GM18858 (cell line): ENCODE data around the gene OPCML.

ENCODE experiments used
- ATAC-seq: cut with Tn5 transposase; IDR thresholded peaks from one replicate; pipeline ENCODE4 v1.9.1; 2021; ENCODE audit not compliant: unreplicated experiment

Gene OPCML

DNA sequence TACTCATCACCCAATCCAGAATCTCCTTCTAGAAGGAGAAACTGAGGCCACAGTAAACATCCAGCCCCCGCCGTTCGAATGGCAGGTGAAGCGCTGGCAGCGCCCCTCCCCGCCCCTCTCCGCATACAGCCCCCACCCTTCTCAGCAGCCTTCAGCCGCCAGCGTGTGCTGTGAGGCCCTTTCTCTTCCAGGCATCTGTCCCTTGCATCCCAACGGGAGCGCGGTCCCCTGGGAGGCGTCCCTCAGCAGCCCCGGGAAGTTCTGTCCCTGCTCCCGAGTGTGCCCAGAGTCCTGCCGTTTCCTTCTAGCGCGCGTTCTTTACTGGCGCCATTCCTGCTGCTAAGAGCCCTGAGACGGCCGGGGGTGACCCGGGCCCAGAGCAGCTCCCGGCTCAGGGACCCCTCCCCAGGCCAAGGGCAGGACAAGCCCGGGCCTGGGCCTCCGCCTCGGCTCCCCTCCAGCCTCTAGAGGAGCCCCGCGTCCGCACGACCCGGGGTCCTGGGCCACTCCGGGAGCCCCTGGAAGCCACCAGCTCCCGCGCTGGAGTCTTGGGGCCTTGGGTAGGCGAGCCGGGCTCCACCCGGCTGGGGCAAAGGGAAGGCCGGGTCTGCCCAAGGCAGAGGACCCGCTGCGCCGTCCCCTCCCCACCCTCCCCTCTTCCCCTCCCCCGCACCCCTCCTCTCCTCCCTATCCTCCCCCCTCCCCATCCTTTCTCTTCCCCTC lies 450.4 kb downstream of the OPCML start:
- no peak for ATAC-seq

DNA sequence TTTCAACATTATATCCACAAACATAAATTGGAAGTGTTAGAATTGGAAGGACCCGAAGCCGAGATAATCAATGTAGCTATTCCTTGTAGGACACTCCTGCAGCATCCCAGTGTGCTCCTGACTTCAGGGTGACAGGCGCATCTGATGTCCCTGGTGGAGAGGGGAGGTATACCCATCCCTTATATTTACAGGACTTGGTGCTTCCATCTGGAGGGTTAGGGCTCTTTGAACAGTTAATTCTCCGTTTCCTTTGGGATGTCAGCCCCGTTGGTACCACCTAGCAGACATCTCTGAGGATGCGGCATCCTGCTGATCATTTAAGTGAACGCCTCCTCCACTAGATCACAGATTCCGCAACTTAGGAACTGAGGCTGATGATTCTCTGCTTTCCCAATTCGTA lies 451.3 kb downstream of the OPCML start:
- no peak for ATAC-seq

DNA sequence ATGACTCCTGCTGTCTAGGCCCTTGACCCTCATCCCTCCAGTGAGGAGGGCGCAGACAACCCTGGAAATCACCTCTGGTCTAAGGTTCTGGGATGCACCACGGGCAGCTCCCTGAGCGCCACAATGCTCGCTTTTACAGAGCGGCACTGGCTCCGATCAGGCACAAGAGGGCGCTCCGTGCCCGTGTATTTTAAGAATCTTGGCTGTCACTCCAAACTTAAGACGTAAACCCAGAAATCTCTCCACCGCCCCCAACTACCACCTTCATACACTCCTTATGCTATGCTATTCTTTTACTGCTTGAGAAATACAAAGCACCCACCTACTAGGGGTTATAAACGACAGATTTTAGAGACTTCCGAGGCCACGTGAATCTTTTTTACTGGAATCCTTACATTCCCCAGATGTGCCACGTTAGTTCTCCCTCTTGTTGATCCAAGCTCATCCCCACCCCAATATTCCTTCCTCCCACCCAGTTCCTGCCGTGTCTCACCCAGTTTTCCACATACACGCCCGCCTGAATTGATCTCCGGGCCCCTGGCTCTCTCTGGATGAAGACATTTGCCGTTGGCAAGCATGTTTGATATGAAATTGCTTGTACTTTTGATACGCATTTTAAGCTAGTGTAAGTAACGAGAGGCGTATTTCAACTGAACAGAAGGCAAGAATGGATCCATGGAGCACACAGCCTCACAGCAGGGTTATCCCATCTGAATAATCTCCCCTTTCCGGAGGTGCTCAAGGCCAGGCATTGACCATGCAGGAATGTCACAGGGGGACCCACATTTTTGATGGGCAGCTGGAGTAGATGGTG lies 453.5 kb downstream of the OPCML start:
- ATAC-seq: no peak

DNA sequence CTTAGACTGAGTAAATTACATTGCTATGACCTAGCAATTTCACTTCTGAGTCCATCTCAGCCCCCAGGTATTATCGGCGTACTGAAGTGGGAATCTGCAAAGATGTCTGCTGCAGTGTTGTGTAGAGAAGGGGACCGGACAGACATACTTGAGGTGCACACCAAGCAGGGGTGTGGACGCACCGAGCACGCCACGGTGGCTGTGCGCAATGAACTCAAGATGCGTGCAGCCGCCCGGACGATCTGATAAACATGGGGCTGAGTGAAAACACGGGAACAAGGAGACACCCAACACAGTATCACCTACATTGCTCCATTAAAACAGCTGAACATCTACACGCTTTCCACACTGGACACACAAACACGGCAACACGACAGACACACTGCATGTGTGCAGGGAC lies 454.3 kb downstream of the OPCML start:
- no peak for ATAC-seq

DNA sequence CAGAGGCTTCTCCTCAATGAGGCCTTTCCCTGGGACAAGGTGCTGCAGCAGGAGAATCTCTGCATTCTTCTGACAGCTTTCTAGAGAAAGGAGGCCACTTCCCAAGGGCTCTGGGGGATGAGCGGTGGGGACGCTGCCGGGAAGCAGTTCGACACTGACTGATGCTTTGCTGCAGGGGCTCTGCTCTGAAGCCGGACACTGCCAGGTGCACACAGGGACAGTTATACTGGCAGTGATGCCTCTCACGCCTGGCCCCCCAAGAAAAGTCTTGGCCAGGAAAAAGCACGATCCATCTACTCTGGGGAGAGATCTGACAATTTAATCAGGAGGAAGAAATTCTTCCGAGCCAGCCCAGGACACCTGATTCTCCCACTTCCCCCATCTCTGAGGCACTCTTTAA lies 456.9 kb downstream of the OPCML start:
- no peak for ATAC-seq

DNA sequence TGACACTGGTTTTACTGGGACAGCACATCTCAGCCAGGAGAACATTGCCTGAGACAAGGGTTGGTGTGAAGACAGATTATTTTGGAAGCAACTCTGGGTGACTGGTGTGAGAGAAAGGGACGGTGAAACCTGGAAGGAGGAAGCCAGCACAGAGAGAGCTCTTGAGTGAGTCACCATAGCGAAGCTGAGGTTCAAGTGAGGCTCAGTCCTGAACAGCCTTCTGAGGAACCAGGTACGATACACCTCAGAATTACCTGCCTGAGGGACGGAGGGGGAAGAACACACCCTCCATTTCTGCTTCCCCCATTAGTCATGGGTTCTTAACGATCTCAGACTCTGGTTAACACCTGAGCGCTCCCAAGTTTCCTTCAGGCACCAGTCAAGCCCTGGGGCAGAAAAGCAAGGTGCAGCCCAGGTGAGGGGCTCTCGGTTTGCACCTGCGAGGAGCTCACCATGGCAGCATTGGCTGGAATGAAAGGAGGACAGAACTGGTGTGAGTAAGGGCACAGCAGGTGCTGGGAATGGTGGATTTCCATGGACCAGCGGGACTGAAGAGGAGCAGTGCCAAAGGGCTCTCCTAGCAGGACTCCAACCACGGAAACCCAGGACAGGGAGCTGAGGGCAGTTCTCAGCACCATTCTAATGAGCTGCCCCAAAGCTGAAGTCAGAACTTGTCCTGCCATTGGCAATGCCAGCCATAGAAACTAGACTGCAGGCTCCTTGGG lies 459.3 kb downstream of the OPCML start:
- no peak for ATAC-seq

DNA sequence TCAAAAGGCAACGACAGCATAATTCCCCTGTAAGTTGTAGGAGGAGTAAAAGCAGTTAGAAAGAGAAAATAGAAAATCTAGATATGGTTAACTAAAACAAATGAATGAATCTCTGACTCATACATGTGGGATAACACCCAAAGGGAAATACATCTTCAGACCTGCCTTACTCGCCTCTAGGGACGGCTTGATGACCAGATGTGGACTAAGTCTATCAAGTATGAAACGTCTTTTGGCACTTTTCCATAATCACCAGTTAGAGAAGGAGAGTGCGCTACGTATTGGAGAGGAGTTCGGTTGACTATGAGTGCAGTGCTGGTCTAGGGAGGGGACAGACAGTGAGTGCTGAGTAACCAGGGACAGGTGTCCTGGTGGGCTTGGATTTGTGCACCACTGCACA lies 459.9 kb downstream of the OPCML start:
- no peak for ATAC-seq

DNA sequence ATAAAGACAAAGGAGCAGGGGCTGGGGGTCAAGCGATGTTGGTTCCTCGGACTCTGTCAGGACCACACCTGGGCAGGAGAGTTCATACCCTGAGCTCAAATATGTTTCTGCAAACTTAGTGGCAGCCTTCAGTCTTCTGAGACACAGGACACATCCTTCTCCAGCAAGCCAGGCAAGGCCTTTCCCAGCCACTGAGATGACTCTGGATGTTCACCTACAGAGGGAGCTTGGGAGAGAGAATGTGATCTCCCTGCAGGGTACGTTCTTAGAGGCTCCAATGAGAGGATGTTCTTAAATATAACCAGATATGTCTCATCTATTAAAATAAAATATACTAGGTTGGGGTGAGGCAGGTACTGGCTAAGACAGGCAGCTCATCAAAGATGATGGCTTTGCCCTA lies 461.5 kb downstream of the OPCML start:
- no peak for ATAC-seq

DNA sequence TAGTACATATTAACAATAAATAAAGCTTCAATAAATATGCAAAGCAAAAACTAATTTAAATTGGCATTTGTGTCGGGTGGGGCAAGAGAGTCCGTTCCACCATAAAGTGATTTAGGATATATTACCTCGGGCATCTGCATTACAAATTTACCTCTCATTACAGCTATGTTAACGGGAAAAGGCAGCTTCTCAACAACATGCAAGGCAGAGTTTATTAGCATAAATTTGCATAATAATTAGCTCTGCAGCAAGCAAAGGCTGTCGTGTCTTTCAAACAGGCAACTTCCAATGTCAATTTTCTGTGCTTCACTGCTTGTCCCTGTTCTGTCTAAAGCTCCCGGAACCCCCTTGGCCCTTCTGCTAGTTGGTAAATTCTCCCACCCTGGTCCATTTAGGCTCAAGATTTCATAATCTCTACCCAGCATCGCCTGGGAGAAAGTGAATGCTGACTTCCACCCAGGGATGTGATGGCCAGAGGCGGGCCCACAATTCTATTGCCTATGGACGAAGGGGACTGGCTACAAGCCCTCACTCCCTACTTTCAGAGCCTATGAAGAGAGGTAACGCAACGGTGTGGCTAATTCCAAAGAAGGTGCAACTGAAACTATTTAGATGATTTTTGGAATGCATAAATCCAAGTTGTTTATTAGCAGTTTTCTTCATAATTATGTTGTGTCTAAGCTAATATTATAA lies 462.1 kb downstream of the OPCML start:
- no peak for ATAC-seq

DNA sequence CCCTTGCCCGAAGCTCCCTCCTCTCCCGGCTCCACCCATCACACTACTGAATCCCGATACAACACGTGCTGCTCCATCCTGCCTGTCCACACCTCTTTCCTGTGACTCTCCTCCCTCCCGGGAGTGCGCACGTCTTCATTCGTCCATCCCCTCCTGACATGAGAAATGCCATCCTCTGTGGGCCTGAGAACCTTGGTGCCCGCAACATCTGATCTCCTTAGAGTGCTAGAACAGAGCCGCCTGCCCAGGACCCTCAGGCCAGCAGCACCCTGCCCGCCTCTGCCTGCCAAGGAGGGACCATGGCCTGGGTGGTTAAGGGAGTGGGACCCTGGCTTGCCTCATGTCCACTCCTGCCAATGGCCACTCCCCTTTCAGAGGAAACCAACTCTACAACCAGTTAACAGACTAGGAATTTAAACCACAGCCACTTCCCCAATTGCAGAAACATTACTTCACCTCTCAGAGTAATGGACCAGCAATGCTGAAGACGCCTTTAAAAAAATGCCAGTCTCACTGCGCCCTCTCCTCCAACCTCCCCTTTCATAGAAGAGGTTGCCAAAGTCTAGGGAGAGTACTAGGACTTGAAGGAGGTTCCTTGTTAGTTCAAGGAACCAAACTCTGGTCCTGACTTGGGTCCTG lies 466.3 kb downstream of the OPCML start:
- no peak for ATAC-seq

DNA sequence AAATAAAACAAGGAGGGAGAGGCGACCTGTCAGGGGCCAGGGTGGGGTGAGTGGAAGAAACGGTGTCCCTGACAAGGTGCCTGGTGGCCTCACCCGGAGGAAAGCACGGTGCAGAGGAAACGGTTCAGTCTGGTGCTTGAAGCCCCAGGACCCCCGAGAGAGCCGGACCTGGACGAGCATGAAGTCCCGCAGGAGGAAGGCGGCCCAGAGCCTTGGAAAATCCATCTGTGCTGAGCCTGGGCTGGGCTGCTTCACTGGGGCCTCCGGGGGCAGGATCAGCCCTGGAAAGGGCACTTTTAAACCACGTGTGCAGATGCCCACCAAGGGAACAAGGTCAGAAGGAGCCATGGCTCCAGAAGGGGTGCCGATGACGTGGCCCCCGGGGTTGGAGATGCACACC lies 467.3 kb downstream of the OPCML start:
- no peak for ATAC-seq

DNA sequence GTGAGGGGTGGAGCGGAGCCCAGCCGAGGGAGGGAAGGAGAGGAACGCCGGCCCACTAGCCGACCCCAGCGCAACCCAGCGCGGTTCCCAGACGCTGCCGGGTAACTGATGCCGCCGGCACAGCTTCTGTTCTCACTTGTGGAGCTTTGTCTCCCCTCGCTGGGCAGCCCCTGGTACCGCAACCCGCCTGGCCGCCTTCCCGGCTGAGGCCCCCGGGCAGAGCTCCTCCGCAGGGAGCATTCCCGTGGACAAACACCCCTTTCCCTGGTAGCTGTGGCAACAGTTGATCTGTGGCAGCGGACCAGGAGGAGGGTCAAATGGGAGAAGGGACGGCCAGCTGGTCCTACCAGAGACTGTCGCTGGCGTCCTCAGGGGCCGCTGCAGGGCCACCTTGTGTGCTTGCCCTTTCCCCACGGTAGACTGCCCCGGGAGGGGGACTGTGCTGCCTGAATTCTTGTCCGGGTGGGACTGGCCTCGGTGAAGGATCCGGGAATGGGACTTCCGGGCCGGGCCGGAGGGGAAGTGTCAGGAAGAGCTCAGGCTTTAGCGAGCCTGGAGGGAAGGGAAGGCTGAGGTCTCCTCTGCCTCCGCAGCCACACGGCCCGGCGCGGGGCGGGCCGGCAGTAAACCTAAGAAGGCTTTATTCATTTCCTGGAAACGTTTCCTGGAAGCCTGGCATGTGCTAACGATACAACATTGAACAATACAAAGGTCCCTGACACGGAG lies 468.0 kb downstream of the OPCML start:
- ATAC-seq: no peak

DNA sequence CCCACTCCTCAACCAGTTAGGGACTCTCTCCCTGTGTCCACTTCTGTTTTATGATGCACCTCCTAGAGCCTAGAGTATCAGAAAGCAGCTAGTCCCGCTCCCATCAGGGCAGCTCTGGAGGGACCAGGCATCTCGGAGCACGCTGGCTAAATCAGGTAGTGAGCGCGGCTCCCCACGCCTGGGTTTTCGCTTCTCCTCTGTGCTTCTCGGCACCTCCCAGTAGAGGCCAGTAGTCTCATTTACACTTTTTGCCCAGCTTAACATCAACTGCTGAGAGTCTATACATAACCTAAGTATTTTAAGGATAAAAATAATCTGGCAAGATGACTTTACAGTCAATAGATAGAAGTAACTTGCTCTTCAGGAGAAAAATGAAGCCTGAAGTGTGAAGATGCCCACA lies 473.8 kb downstream of the OPCML start:
- ATAC-seq: no peak

DNA sequence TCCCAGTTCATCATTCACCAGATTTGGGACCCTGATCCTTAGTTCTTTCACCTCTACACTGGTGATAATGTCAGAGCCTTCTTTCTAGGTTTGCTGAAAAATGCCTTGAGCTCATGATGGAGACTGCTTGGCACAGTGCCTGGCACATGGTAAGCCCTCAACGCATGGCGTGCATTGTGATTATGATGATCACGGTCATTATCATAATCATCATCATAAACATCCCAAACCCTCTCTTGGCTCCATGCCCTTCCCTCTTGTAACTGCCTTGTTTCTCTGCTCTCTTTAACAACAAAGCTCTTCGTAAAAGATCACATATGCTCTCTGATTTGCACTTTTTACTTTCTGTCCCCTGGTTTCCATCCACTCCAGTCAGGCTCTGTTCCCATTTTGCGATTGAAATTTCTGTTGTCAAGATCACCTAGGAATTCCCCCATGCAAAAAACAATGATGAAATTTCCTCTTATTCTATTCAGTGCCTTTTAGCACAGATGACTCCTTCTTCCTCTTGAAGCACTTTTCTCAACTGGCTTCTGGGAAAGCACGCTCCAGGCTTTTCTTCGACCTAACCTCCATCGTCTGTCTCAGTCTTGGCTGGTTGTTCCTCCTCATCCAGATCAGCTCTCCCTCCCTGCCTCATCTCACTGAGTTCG lies 479.1 kb downstream of the OPCML start:
- ATAC-seq: no peak

DNA sequence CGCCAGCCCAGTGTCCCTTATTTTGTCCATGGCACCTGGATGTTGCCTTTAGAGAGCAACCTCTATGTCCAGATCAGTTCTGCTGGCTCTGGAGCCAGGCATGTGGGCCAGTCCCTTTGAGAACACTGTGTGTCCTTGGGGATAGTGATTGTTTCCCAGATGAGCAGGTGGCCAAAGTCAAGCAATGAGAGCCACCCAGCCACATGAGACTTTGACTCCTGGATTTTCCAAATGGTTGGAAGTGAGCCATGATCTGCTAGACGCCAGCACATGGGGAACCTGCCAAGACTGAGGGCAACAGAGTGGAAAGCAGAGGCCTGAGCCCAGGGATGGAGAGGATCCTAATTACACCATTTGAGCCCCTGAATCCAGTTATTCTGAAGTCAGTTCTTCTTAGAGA lies 479.8 kb downstream of the OPCML start:
- no peak for ATAC-seq

DNA sequence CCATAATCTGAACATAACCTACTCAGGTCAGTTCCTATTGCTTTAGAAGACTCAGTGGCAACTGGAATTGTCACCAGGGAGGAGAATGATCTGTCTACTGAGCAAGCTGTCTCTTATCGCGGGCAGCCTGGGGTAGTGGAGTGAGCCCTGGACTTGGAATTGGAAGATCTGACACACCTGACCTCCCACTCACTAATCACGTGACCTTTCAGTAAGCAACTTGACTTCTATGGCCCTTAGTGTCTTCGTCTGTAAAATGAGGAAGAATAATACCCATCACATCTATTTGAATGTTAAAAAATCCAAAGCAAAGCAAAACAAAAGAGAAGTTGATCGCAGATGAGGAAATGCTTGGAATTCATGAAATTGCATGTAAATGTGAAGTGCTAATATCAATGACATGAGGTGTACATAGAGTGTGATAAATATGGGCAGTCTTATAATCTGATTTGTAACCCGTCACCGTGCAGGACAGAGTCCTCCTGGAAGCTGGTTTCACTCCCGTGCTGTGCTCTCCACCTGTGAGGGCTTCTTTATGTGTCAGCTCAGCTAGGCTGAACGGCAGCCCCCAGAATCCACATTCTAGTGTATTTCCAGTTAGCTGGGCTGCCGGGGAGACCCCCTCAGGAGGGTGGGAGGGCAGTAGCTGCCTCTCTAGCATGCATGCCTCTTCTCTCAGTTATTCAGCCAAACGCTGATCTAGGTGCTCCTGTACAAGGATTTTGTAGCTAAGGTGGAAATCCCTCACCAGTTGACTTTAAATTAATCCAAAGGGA lies 482.9 kb downstream of the OPCML start:
- no peak for ATAC-seq

DNA sequence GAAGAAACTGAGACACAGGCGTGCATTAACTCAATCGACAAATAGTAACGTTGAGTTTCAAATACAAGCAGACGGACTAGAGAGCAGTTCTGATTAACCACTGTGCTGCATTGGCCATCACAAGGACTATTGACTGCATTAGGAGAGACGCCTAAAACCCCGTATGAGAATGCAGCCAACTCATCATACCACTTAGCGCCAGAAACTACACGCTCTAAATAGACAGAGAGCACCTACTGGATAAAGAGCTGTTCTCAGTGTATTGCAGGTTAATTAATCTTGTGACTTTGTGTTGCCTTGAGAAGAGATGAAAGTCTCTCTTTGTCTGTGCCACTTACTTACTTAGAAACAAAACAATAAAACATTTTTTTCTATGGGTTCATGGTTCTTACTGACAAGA lies 484.0 kb downstream of the OPCML start:
- ATAC-seq: no peak

DNA sequence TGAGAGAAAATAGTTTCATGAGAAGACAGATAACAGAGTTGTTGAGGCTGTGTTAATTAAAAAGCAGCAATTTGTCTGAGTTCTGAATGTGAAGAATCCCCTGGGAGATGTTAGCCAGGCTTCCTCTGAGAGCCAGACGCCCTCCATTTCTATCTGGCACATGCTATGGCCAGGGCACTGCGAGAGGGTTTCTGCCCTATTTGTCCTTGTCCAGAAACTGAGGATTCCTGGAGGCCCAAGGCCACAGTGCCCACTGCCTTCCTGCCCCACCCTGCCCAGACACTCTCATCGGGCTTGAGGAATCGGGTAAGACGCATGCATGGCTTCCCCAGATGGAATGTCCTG lies 484.6 kb downstream of the OPCML start:
- no peak for ATAC-seq
